ENCODE data around the gene DAZAP2.
"Not testable (repeated sequence)": the region's sequence is repeated elsewhere in the genome, so short reads cannot be mapped to it uniquely, and the experiment has no call there.

Gene DAZAP2

DNA sequence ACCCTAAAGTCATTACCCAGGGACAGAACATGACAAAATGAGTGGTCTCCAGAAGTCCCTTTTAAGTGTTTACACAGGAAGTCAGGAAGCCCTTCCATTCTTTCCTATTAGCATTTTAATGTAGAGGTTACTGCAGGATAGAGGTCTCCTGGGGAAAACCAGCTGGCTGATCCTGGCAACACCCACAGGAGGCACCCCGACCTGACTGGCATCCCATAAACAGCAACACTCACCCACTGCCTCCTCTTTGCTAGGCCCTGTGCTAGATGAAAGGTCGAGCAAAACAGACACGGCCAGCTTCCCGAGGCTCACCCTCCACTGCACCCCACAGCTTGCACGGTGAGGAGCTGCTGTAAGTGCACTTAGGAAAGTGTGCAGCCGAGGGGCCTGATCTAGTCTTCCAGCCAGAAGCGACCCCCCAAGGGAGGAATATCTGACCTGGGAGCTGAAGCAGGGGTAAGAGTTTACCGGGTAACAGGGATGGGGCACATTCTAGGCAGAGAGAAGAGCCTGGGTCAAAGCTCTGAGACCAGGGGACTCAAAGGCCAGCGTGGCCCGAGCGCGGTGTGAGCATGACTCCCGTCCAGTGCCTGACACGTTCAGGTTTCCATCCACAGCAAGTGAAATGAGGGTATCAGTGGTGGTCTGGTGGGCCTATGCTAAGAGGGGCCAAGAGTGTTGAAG, 9.0 kb downstream of the DAZAP2 start:
- DNase-seq, result no peak

DNA sequence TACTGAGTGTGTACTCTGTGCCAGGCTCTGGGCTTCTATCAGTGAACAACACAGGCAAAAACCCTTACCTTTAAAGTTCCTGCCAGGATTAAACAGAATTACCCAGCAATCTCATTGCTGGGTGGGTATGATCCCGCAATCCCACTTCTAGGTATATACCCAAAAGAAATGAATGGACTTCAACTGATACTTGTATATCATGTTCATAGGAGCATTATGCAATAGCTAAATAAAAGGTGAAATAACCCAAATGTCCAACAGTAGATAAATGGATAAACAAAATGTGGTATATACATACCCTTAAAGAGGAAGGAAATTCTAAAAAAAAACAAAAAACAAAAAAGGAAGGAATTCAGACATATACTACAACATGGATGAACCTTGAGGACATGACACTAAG, 14.7 kb downstream of the DAZAP2 start:
- no peak for DNase-seq

DNA sequence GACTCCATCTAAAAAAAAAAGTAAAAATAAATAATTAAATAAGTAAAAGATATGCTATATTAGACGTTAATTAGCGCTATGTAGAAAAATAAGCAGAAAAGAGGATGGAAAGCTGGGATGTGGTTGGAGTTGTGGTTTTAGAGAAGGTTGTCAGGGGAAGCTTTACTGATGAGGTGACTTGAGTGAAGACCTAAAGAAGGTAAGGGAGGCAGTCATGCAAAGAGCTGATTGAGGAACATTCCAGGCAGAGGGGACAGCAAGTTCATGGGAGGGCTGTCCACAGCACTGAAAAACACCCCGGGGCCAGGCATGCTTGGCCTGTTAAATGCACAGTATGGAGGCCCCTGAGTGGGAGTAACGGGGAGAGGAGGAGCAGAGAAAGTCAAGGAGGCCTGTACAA, 15.9 kb downstream of the DAZAP2 start:
- no peak for DNase-seq

DNA sequence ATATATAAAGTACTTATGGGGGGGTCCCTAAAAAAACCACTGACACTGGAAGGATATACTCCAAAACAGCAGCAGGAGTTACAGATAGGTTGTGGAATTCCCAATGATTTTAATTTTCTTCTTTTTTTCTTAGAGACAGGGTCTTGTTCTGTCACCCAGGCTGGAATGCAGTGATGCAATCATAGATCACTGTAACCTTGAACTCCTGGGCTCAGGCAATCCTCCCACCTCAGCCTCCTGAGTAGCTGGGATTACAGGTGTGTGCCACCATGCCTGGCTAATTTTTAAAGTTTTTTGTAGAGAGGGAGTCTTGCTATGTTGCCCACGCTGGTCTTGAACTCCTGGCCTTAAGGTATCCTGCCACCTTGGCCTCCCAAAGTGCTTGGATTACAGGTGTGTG, 21.0 kb downstream of the DAZAP2 start:
- not testable (repeated sequence) for DNase-seq

DNA sequence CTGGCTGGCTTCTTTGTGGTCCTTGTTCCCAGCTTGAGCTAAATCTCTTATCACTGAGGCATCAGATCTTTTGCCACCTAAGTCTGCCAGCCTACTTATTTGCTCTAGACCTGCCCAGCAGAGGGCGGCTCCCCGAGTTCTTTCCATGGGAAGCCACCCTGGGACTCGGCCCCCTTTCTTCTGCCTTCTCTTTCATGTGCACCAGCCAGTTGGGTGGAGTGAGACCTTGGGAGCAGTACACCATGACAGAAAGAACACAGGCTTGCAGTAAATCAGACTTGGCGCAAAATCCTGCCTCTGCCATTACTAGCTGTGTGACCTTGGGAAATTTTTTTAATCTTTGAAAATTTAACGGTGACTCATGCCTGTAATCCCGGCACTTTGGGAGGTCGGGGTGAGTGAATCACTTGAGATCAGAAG, 24.1 kb downstream of the DAZAP2 start:
- peak in 1 of 14 donors; percentile 4 for DNase-seq

DNA sequence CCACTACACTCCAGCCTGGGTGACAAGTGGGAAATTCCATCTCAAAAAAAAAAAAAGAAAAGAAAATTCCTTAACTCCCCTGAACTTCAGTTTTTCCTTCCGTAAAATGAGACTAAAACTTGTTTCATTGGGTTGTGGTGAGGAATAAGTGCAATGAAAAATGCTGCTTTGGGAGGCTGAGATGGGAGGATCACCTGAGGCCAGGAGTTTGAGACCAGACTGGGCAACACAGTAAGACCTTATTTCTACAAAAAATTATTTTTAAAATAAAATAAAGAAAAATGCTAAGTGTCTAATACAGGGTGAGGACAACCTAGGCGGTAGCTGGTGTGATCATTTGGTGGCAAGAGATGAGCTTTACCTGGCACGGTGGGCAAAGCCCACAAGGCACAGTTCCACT, 24.7 kb downstream of the DAZAP2 start:
- DNase-seq, result no peak

DNA sequence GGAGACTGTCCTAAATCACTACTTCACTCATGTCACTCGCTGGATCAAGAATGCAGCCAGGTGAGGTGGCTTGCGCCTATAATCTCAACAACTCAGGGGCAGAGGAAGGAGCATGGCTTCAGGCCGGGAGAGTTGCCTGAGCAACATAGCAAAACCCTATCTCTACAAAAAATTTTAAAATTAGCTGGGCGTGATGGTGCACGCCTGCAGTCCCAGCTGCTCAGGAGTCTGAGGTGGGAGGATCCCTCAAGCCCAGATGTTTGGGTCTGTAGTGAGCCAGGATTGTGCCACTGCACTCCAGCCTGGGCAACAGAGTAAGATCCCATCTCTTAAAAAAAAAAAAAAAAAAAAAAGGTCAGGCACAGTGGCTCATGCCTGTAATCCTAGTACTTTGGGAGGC, 25.7 kb downstream of the DAZAP2 start:
- DNase-seq, result no peak

DNA sequence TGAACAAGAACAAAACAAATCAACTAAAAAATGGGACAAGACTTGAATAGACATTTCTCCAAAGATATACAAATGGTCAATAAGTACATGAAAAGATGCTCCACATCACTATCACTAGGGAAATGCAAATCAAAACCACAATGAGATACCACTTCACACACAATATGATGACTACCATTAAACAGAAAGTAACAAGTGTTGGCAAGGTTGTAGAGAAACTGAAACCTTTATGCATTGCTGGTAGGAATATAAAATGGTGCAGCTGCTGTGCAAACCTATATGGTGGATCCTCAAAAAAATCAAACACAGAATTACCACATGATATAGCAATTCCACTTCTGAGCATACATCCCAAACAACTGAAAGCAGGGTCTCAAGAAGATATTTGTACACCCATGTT, 26.4 kb downstream of the DAZAP2 start:
- DNase-seq, result no peak

DNA sequence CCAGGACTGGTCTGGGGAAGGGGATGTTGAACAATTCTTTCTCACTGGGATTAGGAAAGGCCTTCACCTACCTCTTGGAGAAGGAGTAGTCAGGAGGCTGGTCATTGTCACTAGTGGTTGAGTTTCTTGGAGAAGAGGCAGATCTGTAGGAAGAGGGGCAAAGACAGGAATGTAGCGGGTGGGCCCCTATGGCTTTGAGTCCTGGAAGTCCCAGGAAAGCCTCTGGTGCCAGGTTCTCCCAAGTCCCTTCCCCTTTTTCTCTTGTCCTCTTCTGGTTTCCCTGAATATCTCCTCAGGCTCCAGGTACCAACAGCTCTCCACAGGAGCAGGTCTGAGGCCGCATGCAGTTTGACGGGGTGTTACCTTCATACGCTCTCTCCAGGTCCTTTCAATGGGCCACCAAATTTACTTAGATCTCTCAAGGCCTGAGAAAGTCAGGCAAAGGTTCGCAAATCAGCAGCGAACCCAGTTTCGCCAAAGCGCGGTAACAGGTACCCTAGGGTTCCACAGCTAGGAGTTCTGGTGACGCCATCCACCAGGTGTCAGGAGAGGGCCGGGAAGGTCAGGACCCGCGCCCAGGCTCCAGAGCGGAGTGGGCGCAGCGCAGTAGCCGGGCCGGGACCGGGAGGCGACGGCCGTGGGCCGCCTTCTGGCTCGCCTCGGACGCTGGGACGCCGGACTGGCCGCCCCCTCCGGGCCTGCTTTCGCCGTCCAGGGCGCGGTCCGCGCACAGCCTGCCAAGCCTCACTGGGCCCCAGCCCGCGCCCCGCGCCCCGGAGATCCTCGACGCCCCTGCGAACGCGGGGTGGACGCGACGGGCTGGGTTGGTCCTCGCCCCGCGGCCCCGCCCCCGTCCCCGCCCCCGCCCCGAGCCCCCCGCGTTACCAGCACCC, 30.8 kb downstream of the DAZAP2 start:
- no peak for DNase-seq

DNA sequence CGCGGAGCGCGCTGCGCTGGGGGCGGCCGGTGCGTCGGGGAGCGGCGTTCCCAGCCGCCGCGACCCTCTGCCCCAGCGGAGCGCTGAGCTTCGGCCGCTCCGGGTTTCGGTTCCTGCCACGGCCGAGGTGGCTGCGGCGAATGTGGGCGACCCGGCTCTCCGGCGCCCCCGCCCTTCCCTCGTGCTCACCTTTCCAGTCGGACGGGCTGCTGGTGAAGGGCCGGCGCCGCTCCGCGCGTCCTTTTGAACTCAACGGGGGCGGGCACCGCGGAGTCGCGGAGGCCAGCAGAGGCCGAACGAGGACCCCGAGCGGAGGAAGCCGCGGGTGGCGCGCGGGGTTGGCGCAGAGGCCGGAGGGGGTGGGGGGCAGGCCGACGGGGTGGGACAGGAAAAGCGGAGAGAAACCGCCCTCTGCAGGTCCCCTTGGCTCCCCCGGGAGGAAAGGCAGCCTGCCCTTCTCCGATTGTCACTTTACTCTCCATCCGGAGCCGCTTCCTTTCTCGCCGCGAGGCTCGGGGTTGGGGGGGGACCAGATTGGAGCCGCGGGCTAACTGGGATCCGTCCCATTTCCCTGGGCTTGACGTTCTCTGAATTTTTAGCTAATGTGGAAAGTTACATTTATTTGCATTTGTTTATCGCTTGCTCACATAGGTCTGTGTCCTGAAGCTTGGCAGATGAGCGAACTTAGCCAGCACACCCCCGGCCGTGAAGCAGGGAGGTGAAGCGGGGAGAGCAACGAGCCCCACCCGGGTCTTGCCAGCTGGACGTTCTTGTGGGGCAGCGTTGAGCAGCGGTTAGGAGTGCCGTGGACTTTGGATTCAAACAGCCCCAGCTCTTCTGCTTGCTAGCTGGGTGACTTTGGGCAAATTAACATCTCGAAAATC, 31.7 kb downstream of the DAZAP2 start, which contains the start of gene SMAGP:
SMAGP (minus strand) TSS at position 349 of the 884 bp plus-strand sequence. CDS start 1,137 bp downstream, outside the sequence.
- peak in 4 of 14 donors; percentile 3 to 32 (median 20) for DNase-seq

DNA sequence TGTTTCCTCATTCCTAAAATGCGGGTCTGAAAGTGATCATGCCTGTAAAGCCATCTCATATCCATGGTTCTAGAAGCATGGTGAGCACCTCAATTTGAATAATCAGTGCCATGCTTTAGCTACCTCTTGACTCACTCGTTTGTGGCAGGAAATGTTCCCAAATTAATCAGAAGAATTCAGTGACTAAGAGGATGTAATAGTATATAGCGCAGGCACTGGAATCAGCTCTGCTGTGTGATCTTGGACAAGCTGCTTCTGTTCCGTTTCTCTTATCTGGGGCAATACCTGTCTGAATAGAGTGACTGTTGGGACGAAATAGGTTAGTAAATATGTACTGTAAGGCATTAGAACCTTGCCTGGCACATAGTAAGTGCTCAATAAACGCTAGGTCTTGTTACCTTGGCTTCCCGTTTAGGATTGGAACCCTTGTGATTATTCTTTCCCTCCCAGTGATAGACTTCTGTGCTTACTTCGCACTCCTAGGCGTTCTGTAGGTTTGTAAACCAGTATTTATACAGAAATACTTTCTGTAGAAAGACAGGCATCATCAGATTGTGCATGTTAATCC, 32.4 kb downstream of the DAZAP2 start:
- DNase-seq, result no peak

DNA sequence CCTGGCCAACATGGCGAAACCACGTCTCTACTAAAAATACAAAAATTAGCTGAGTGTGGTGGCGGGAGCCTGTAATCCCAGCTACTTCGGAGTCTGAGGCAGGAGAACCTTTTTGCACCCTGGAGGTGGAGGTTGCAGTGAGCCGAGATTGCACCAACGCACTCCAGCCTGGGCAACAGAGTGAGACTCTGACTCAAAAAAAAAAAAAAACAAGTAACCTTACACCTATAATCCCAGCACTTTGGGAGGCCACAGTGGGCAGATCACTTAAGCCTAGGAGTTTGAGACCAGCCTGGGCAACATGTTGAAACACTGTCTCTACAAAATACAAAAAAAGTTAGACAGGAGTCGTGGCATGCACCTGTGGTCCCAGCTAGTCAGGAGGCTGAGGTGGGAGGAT, 34.2 kb downstream of the DAZAP2 start:
- not testable (repeated sequence) for DNase-seq

DNA sequence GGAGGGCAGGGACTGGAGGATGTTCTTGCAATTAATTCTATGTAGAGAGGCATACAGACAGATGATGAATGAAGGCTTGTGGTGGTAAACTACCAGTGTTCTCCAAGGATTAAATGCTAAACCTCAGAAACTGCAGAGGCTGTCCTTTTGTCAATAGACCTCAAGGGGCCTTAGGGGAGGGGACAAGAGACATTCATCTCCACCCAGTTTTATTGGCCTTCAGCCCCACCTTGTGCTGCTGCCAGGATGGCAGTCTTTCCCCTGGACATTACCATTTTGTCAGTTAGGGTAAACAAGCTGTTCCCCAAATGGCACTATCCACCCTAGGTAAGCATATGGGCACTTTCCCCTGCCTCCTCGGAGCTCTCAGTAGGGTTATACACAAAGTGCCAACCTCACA, 36.5 kb downstream of the DAZAP2 start:
- no peak for DNase-seq

DNA sequence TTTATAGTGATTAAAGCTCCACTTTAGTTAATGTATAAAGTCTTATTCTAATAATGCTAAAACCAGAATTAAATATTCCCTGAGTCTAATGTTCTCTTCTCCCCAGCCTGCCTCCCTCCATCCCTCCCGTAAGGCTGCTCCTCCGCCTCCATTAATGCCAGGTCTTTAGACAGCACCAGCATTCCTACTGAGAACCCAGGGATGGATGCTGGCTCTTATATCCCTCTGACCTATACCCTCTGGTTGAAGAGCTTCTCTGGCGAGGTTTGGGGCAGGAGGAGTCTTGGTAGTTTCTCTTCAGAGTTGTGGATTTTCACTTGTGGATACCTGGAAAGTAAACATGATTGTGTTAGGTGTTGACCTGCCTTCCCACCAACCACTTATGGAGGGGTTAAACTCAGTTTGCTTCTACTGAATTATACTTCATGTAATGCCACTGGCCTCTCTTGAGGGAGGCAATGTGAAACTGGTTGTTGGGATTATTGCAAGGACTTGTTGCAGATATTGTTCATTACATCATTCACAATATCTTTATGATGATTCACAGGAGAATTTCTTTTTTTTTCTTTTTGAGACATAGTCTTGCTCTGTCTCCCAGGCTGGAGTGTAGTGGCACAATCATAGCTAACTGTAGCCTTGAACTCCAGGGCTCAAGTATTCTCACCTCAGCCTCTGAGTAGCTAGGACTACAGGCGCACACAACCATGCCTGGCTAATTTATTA, 42.7 kb downstream of the DAZAP2 start:
- no peak for DNase-seq

DNA sequence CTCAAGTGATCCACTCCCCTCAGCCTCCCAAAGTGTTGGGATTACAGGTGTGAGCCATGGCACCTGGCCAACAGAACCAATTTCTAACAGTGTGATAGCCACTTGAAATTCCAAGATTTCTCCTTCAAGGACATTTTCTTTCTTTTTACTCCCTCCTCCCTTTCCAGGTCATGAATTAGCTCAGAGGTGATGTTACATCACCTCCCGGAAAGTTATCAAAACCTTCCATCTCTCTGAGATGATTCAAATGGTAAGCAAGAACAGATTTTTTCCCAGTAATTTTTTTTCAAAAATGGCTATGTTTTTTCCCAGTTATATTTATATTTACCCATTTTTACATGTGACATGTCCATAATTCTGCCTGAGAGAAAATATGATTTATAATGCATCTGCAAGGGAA, 47.2 kb downstream of the DAZAP2 start:
- DNase-seq, result no peak

DNA sequence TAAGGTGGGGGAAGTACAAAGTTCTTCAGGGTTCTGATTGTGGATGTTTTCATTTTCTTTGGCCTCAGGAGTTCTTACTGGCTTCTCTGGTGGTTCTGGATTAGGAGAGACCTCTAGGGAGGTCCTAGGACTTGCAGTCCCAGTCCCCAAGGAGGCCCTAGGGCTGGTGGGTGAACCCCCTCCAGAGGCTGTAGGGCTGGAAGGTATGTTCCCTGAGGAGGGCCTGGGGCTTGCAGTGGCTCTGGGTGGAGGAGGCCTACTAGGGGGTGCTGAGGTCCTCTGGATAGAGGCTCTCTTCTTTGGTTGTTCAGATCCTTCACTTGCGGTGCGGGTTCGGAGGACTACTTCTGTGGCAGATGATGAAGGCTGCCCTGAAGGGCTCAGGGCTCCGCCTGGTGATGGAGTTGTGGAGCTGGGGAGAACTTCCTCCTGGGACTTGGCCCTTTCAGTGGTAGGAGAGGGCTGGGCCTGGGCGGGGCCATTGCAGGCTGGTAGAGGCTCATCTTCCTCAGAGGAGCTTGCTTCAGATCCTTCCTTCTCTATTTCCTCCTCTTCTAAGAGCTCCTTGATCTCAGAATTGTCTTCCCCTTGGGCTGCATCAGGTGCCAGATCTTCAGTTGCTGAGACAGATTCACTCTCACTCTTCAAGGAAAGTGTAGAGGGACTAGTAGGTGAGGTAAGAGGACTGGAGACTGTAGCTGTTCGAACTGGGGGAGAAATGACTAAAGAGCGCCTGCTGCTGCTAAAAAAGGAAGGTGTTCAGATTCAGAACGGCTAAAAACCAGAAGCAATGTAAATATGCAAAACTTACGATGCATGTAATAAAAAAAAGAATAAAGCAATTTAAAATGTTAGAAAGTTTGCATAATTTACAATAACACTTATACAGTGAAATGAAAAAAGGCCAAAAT, 53.2 kb downstream of the DAZAP2 start:
- DNase-seq, result peak in 5 of 14 donors; percentile 10 to 24 (median 10)
